B cell (primary cell): ENCODE data around the gene RAB3C. TPM values are rescaled to one million over a fixed set of nuclear protein-coding genes. Genes with fewer than 3 reads are reported as not detected.
"Not testable (repeated sequence)": the region's sequence is repeated elsewhere in the genome, so short reads cannot be mapped to it uniquely, and the experiment has no call there.

Experiments used
- ATAC-seq: fragments of 200-7000 bp; cut with Tn5 transposase; one replicate; pipeline ENCODE4 v1.10.0; 2021; ENCODE audit warnings: low read depth, mild to moderate bottlenecking, moderate number of reproducible peaks, moderate library complexity
- CTCF ChIA-PET: fragments of 350-600 bp; sonication (Branson Sonifier 250); formaldehyde crosslinking; loops from one replicate; lab custom pipeline; 2021; ENCODE audit warnings: antibody characterized with exemption, inconsistent platforms; lab: Charles Lee
- POLR2A ChIA-PET: fragments of 350-600 bp; sonication (Branson Sonifier 250); formaldehyde crosslinking; loops from one replicate; lab custom pipeline; 2021; ENCODE audit warnings: antibody characterized with exemption; lab: Charles Lee
- DNase-seq: peaks from one replicate; pipeline ENCODE4 v3.0.0; 2013
- H2AFZ ChIP-seq: 2 replicates; pipeline ENCODE4 v1.6.1; 2012; ENCODE audit warnings: mild to moderate bottlenecking, low read depth, low read length; ENCODE audit not compliant: insufficient read depth, poor library complexity, severe bottlenecking
- H3K27ac ChIP-seq, 2 donors: 1 replicate in 1 of 2; 2 replicates in 1 of 2; pipeline ENCODE4 v1.5.1; 2012 to 2013; ENCODE audit warnings: low read length in 2 of 2, mild to moderate bottlenecking in 2 of 2, moderate library complexity in 1 of 2
- H3K27me3 ChIP-seq, 4 experiments: fragments of 200-600 bp in 1 of 4; sonication (generic) in 1 of 4; replicated peaks in 1 of 4; 1 replicate in 2 of 4; 2 replicates in 2 of 4; pipeline versions ENCODE4 v1.6.1 to v1.7.0; 2013 to 2016; ENCODE audit warnings: low read length in 3 of 4, mild to moderate bottlenecking in 2 of 4, mixed read lengths in 1 of 4, moderate library complexity in 1 of 4; ENCODE audit not compliant: insufficient read depth in 4 of 4, control insufficient read depth in 3 of 4; ENCODE audit errors: control extremely low read depth in 1 of 4
- H3K36me3 ChIP-seq, 2 experiments: replicated peaks in 1 of 2; 1 replicate in 1 of 2; 2 replicates in 1 of 2; pipeline versions ENCODE4 v1.6.1 to v1.7.1; 2013; ENCODE audit warnings: low read length in 1 of 2; ENCODE audit not compliant: insufficient read depth in 2 of 2, control insufficient read depth in 1 of 2; ENCODE audit errors: control extremely low read depth in 1 of 2, extremely low read depth in 1 of 2
- H3K4me1 ChIP-seq, 2 donors: fragments of 200-600 bp in 1 of 2; sonication (generic) in 1 of 2; 1 replicate in 1 of 2; 2 replicates in 1 of 2; pipeline versions ENCODE4 v1.5.1 to v1.6.1; 2013 to 2017; ENCODE audit warnings: low read length in 2 of 2; ENCODE audit not compliant: control insufficient read depth in 2 of 2, insufficient read depth in 2 of 2
- H3K4me2 ChIP-seq: replicated peaks from 2 replicates; pipeline ENCODE3; 2012; ENCODE audit warnings: mild to moderate bottlenecking, low read depth, low read length; ENCODE audit not compliant: poor library complexity, severe bottlenecking
- H3K4me3 ChIP-seq, 5 experiments: fragments of 200-600 bp in 1 of 5; sonication (generic) in 1 of 5; 1 replicate in 3 of 5; 2 replicates in 2 of 5; pipeline versions ENCODE4 v1.5.1 to v1.7.0; 2011 to 2016; ENCODE audit warnings: low read length in 4 of 5, mild to moderate bottlenecking in 4 of 5, low read depth in 2 of 5, control low read depth in 1 of 5, moderate library complexity in 1 of 5; ENCODE audit not compliant: insufficient read depth in 1 of 5; ENCODE audit errors: control extremely low read depth in 1 of 5, extremely low read depth in 1 of 5
- H3K79me2 ChIP-seq: fragments of 200-600 bp; sonication (generic); one replicate; pipeline ENCODE4 v1.6.0; 2016; ENCODE audit warnings: low read length; ENCODE audit not compliant: control insufficient read depth, insufficient read depth
- H3K9ac ChIP-seq: fragments of 200-600 bp; sonication (generic); 2 replicates; pipeline ENCODE4 v1.6.1; 2017; ENCODE audit warnings: mild to moderate bottlenecking, low read length, moderate library complexity
- H3K9me3 ChIP-seq, 3 donors: one replicate each; pipeline versions ENCODE4 v1.6.1 to v1.7.1; 2013; ENCODE audit warnings: low read length in 2 of 3; ENCODE audit not compliant: control insufficient read depth in 2 of 3, insufficient read depth in 1 of 3; ENCODE audit errors: control extremely low read depth in 1 of 3
- H4K20me1 ChIP-seq: 2 replicates; pipeline ENCODE4 v1.6.0; 2012; ENCODE audit warnings: mild to moderate bottlenecking, low read length; ENCODE audit not compliant: insufficient read depth, control insufficient read depth, poor library complexity, severe bottlenecking
- H3K27ac Mint-ChIP-seq: one replicate; pipeline ENCODE4 v1.8.0; 2021; ENCODE audit warnings: mixed read lengths
- H3K27me3 Mint-ChIP-seq: one replicate; pipeline ENCODE4 v1.8.0; 2021; ENCODE audit warnings: mixed read lengths
- H3K4me1 Mint-ChIP-seq: one replicate; pipeline ENCODE4 v1.8.0; 2021; ENCODE audit warnings: mixed read lengths
- H3K4me3 Mint-ChIP-seq: one replicate; pipeline ENCODE4 v1.8.0; 2021; ENCODE audit warnings: mixed read lengths
- H3K9me3 Mint-ChIP-seq: one replicate; pipeline ENCODE4 v1.8.0; 2022; ENCODE audit warnings: mixed read lengths; ENCODE audit not compliant: insufficient read depth
- EZH2 ChIP-seq: IDR thresholded peaks from 2 replicates; pipeline ENCODE4 v1.6.1; 2012; ENCODE audit warnings: borderline replicate concordance, low read depth, mild to moderate bottlenecking, moderate library complexity, low read length; ENCODE audit not compliant: insufficient read depth, poor library complexity, severe bottlenecking
- WGBS: methylation state at CpG from one replicate; pipeline ENCODE4 v1.1.5; 2013; ENCODE audit warnings: missing lambda C conversion rate; ENCODE audit not compliant: insufficient coverage; 5-methylcytosine and 5-hydroxymethylcytosine counted together
- intact Hi-C: fragments of 100-400 bp; cut with micrococcal nuclease; formaldehyde crosslinking; loops from one replicate; pipeline ENCODE4 v1.10.0; 2022
- polyA plus RNA-seq: library from polyadenylated mRNA; depleted of rRNA; stranded (reverse); fragments of >200 nt; gene quantifications from 2 replicates; pipeline ENCODE4 v1.2.3, GENCODE V29; 2012
- total RNA-seq, 2 donors: library from RNA; stranded (reverse); fragments of 120-200 nt in 1 of 2; gene quantifications; 1 replicate in 1 of 2; 2 replicates in 1 of 2; pipeline versions ENCODE4 v1.2.3 to v1.2.4, GENCODE V29; 2013 to 2022
- TF ChIP-seq, protein P1 (sequence below): fragments of 200-600 bp; IDR thresholded peaks from one replicate; pipeline ENCODE4 v1.8.0; 2022; ENCODE audit warnings: antibody characterized with exemption, mild to moderate bottlenecking

The RAB3C gene
- total and polyA plus RNA-seq, 2 donors (not counting 1 experiment from before 2014, with no cell fraction given), result 0.20 to 0.58 TPM

DNA sequence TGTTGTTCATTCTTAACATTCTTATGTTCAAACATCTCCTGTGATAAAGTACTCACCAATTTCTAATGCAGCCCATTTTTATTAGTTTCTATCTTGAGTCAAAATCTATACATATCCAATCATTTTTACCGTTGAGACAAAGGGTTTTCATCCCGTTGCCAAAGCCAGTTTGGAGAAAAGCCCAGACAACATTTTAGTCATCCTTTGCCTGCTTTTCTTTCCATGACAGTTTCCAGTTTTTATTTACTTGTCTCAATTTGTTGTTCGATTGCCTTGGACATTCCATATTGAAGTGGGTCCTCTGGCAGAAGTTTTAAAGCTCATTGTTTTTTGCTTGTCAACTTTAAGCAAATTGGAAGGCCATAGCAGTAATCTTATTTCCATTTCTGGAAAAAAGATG is 123.9 kb downstream of the RAB3C start:
- H3K9ac ChIP-seq, result no peak overlapping the region
- Mint-ChIP-seq H3K27me3 (peaks cover 6% of the 10 kb centered on the region), H3K27ac (no peak overlapping the region), H3K9me3 (no peaks in the 10 kb centered on the region), H3K4me3 (no peak overlapping the region), H3K4me1 (peaks cover 6% of the 10 kb centered on the region)
- H2AFZ ChIP-seq, result no peak overlapping the region
- no peaks in the 10 kb centered on the region for H3K36me3 ChIP-seq
- intact Hi-C loops, result no loop called here
- no peak overlapping the region for H3K27ac ChIP-seq
- no peaks in the 10 kb centered on the region for H3K9me3 ChIP-seq
- H3K27me3 ChIP-seq, result peaks cover 0 to 5% (median 0%) of the 10 kb centered on the region in 4 experiments
- H4K20me1 ChIP-seq, result no peaks in the 10 kb centered on the region
- no peak for TF ChIP-seq EZH2
- TF ChIP-seq, protein P1, sequence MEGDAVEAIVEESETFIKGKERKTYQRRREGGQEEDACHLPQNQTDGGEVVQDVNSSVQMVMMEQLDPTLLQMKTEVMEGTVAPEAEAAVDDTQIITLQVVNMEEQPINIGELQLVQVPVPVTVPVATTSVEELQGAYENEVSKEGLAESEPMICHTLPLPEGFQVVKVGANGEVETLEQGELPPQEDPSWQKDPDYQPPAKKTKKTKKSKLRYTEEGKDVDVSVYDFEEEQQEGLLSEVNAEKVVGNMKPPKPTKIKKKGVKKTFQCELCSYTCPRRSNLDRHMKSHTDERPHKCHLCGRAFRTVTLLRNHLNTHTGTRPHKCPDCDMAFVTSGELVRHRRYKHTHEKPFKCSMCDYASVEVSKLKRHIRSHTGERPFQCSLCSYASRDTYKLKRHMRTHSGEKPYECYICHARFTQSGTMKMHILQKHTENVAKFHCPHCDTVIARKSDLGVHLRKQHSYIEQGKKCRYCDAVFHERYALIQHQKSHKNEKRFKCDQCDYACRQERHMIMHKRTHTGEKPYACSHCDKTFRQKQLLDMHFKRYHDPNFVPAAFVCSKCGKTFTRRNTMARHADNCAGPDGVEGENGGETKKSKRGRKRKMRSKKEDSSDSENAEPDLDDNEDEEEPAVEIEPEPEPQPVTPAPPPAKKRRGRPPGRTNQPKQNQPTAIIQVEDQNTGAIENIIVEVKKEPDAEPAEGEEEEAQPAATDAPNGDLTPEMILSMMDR, result no peak
- ATAC-seq (no peak), DNase-seq (no peak)
- H3K4me1 ChIP-seq, result no peaks in the 10 kb centered on the region
- CTCF ChIA-PET, result no interaction called here
- H3K4me2 ChIP-seq, result no peak overlapping the region
- H3K4me3 ChIP-seq, result no peak overlapping the region
- no peaks in the 10 kb centered on the region for H3K79me2 ChIP-seq
- POLR2A ChIA-PET, result no interaction called here
- 94% methylated on average over 2 of the region's 3 CpGs for WGBS

DNA sequence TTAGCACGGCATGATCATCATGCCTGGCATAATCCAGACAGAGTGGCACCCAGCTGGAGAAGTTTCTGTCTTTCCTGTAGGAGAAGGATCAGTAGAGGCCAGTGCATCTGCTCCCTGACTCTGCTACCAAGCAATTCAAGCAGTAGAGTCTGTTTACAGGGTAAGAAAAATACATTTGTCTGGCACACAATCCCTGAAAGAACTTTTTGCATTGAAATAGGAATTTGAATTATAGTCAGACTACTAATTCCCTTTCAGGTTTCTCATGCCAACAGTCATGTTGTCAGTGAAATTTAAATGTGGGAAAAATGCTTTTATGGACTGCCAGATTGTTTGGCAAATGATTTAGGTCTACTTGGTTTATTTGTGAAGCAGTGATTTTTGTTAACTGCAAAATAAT is 125.6 kb downstream of the RAB3C start:
- peaks cover 0 to 5% (median 2%) of the 10 kb centered on the region in 4 experiments for H3K27me3 ChIP-seq
- H3K9me3 ChIP-seq, result peaks cover 0 to 2% (median 0%) of the 10 kb centered on the region in 3 donors
- no peaks in the 10 kb centered on the region for H3K4me1 ChIP-seq
- intact Hi-C loops, result no loop called here
- WGBS, result 90% methylated on average over 1 of the region's 1 CpG
- no peak for DNase-seq
- Mint-ChIP-seq H3K9me3 (no peaks in the 10 kb centered on the region), H3K4me3 (no peak overlapping the region), H3K27ac (no peak overlapping the region), H3K4me1 (peaks cover 6% of the 10 kb centered on the region), H3K27me3 (peaks cover 6% of the 10 kb centered on the region)
- ChIA-PET POLR2A (no interaction called here), CTCF (no interaction called here)
- no peaks in the 10 kb centered on the region for H4K20me1 ChIP-seq
- no peak overlapping the region for H2AFZ ChIP-seq
- H3K4me2 ChIP-seq, result no peak overlapping the region
- H3K9ac ChIP-seq, result no peak overlapping the region
- no peak overlapping the region for H3K4me3 ChIP-seq
- no peak overlapping the region for H3K27ac ChIP-seq
- no peak for TF ChIP-seq EZH2
- TF ChIP-seq, protein P1, result no peak
- H3K36me3 ChIP-seq, result no peaks in the 10 kb centered on the region
- H3K79me2 ChIP-seq, result no peaks in the 10 kb centered on the region
- no peak for ATAC-seq

DNA sequence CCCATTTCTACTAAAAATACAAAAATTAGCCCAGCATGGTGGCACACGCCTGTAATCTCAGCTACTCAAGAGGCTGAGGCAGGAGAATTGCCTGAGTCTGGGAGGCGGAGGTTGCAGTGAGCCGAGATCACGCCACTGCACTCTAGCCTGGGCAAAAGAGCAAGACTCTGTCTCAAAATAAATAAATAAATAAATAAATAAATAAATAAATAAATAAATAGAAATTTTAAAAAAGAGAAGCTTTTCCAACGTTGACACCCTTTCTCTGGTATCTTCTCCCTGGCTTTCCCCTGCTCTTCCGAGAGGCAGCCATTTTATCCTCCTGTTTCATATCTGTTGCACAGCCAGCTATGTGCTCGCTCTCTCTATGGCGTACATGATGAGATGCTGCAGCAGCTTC is 127.5 kb downstream of the RAB3C start:
- H3K27ac ChIP-seq, H3K4me3 Mint-ChIP-seq, H3K9me3 ChIP-seq, H3K36me3 ChIP-seq, H3K9me3 Mint-ChIP-seq, H2AFZ ChIP-seq, ATAC-seq, H3K79me2 ChIP-seq, H3K4me2 ChIP-seq, H3K27me3 Mint-ChIP-seq, H4K20me1 ChIP-seq, H3K4me3 ChIP-seq, H3K4me1 Mint-ChIP-seq, DNase-seq, H3K27me3 ChIP-seq, POLR2A ChIA-PET, H3K27ac Mint-ChIP-seq, H3K4me1 ChIP-seq, CTCF ChIA-PET, intact Hi-C loops, H3K9ac ChIP-seq: not testable (repeated sequence)
- WGBS, result 96% methylated on average over 2 of the region's 8 CpGs
